GM12878 (cell line): ENCODE measurements around the gene YEATS4. TPM values are rescaled to one million over a fixed set of nuclear protein-coding genes. Genes with fewer than 3 reads are reported as not detected.

Experiments used
- ATAC-seq: fragments of 200-7000 bp; cut with Tn5 transposase; 3 replicates; pipeline ENCODE4 v1.9.1; 2020; ENCODE audit warnings: mild to moderate bottlenecking, moderate library complexity
- BruUV-seq: library from RNA; stranded (reverse); fragments of 400-500 nt; replicated peaks from 2 replicates; lab custom pipeline; 2021; lab: Mats Ljungman, UMichigan
- CTCF ChIA-PET: fragments of 300-600 bp; sonication (Branson Sonifier 250); formaldehyde crosslinking; extraction: SDS; loops from one replicate; lab custom pipeline; 2021; ENCODE audit warnings: inconsistent platforms; lab: Yijun Ruan, JAX
- POLR2A ChIA-PET: fragments of 350-600 bp; formaldehyde crosslinking; extraction: SDS; loops from one replicate; lab custom pipeline; 2021; ENCODE audit warnings: inconsistent platforms; lab: Charles Lee
- RAD21 ChIA-PET: fragments of 300-600 bp; sonication (Branson Sonifier 250); formaldehyde crosslinking; loops from one replicate; lab custom pipeline; 2023; ENCODE audit warnings: antibody characterized with exemption; ENCODE audit not compliant: unreplicated experiment; lab: Charles Lee
- SMC1A ChIA-PET: fragments of 300-600 bp; sonication (Branson Sonifier 250); formaldehyde crosslinking; loops from one replicate; lab custom pipeline; 2023; ENCODE audit not compliant: unreplicated experiment, uncharacterized antibody; lab: Charles Lee
- DNase-seq: peaks from one replicate; pipeline ENCODE4 v3.0.0-alpha.2; 2011; ENCODE audit warnings: low read depth, low spot score
- FAIRE-seq: peaks from 3 replicates; lab custom pipeline; 2011; peaks lifted over from hg19 to GRCh38; lab: Jason Lieb, UNC
- H2AFZ ChIP-seq: 2 replicates; pipeline ENCODE4 v1.6.0; 2011; ENCODE audit warnings: low read depth, low read length, control low read depth; ENCODE audit not compliant: control insufficient read depth
- H3K27ac ChIP-seq: 2 replicates; pipeline ENCODE4 v1.5.1; 2011; ENCODE audit warnings: control low read depth; ENCODE audit not compliant: control insufficient read depth, insufficient read depth
- H3K27me3 ChIP-seq, 2 experiments: replicated peaks in 1 of 2; 2 replicates each; pipeline versions ENCODE4 v1.6.0 to v1.6.1; 2011; ENCODE audit warnings: low read length in 1 of 2; ENCODE audit not compliant: control insufficient read depth in 2 of 2, insufficient read depth in 2 of 2
- H3K36me3 ChIP-seq, 2 experiments: 2 replicates each; pipeline ENCODE4 v1.5.1; 2011; ENCODE audit warnings: low read length in 1 of 2; ENCODE audit not compliant: control insufficient read depth in 2 of 2, insufficient read depth in 2 of 2
- H3K4me1 ChIP-seq: 2 replicates; pipeline ENCODE4 v1.6.1; 2011; ENCODE audit warnings: mild to moderate bottlenecking, low read length, moderate library complexity, mixed read lengths; ENCODE audit not compliant: control insufficient read depth, insufficient read depth
- H3K4me2 ChIP-seq: 2 replicates; pipeline ENCODE4 v1.6.0; 2011; ENCODE audit warnings: control low read depth; ENCODE audit not compliant: control insufficient read depth, insufficient read depth
- H3K4me3 ChIP-seq: fragments of 200-600 bp; sonication (generic); 2 replicates; pipeline ENCODE4 v1.5.1; 2016
- H3K79me2 ChIP-seq: 2 replicates; pipeline ENCODE4 v1.6.0; 2011; ENCODE audit warnings: low read length; ENCODE audit not compliant: control insufficient read depth, insufficient read depth
- H3K9ac ChIP-seq: 2 replicates; pipeline ENCODE4 v1.8.0; 2011; ENCODE audit warnings: low read length, control low read depth, mixed read lengths; ENCODE audit not compliant: control insufficient read depth, insufficient read depth
- H3K9me3 ChIP-seq: replicated peaks from 3 replicates; pipeline ENCODE4 v1.5.1; 2011; ENCODE audit warnings: mild to moderate bottlenecking, low read length; ENCODE audit not compliant: control insufficient read depth, insufficient read depth
- H4K20me1 ChIP-seq: 2 replicates; pipeline ENCODE4 v1.6.0; 2011; ENCODE audit not compliant: control insufficient read depth, insufficient read depth
- ELK1 ChIP-seq: IDR thresholded peaks from 2 replicates; pipeline ENCODE4 v1.6.1; 2012; ENCODE audit warnings: low read depth, low read length, improper control_type of control experiment
- GABPA ChIP-seq: IDR thresholded peaks from 2 replicates; pipeline ENCODE4 v1.6.1; 2014; ENCODE audit warnings: antibody characterized with exemption, low read depth, mild to moderate bottlenecking, inconsistent platforms
- IRF5 ChIP-seq: fragments of 450-650 bp; IDR thresholded peaks from 2 replicates; pipeline ENCODE4 v1.6.1; 2017; ENCODE audit warnings: borderline replicate concordance
- MYB ChIP-seq: fragments of 150-350 bp; IDR thresholded peaks from 2 replicates; pipeline ENCODE4 v1.6.1; 2014; ENCODE audit warnings: mild to moderate bottlenecking, low read depth, low read length, borderline replicate concordance
- SMARCA5 ChIP-seq: fragments of 450-650 bp; IDR thresholded peaks from 2 replicates; pipeline ENCODE4 v1.6.1; 2017; ENCODE audit warnings: mild to moderate bottlenecking
- WGBS: methylation state at CpG from one replicate; pipeline ENCODE4 v1.1.6; 2016; ENCODE audit warnings: low lambda C conversion rate; ENCODE audit not compliant: insufficient replicate concordance, insufficient coverage; ENCODE audit errors: missing lambda C conversion rate; 5-methylcytosine and 5-hydroxymethylcytosine counted together
- in situ Hi-C: fragments of 300-500 bp; cut with MboI; formaldehyde crosslinking; loops from 9 replicates; pipeline ENCODE4 v1.14.3; 2018; ENCODE audit warnings: mixed read lengths
- intact Hi-C: fragments of 100-400 bp; cut with micrococcal nuclease; formaldehyde crosslinking; loops from one replicate; pipeline ENCODE4 v1.14.2; 2022; ENCODE audit not compliant: unreplicated experiment
- polyA plus RNA-seq, 11 experiments: library from polyadenylated mRNA; depleted of rRNA in 4 of 11; unstranded in 6 of 11; stranded (reverse) in 5 of 11; fragments of >200 nt; fragmentation: Nextera tagmentation in 4 of 11; fragmentation: Illumina TruSeq in 1 of 11; extraction: Ambion mirVana in 4 of 11; extraction: Trizol in 1 of 11; gene quantifications; 1 replicate in 1 of 11; 2 replicates in 10 of 11; pipeline versions ENCODE4 v1.2.1 to v1.2.3, GENCODE V29; 2011 to 2016; ENCODE audit warnings: inconsistent platforms in 2 of 11, missing spikeins in 2 of 11, low read depth in 1 of 11
- total RNA-seq, 4 experiments: library from RNA; depleted of rRNA in 3 of 4; stranded (reverse); fragments of >200 nt in 3 of 4; fragmentation: Illumina TruSeq in 1 of 4; extraction: Trizol in 1 of 4; gene quantifications; 2 replicates each; pipeline versions ENCODE4 v1.2.1 to v1.2.3, GENCODE V29; 2013 to 2021

YEATS4 gene
- total and polyA plus RNA-seq, 10 of the 15 experiments (the other 5 are each of a cell fraction or from before 2014, with no cell fraction given) = 23.8 to 45.4 (median 36.8) TPM

- no peak overlapping the region for H3K4me2 ChIP-seq
- ATAC-seq (no peak), DNase-seq (no peak), FAIRE-seq (no peak)
- ChIA-PET RAD21 (interaction anchor here (0.9 to 9.5 kb wide), 2 partner anchors 11 to 186 kb away, joined by 3 to 61 read pairs; no protein-coding TSS in a partner anchor), POLR2A (interaction anchor here (1.0 kb wide), 1 partner anchor 195 kb away, joined by 3 read pairs; no protein-coding TSS in a partner anchor), CTCF (interaction anchor here (0.5 to 12.1 kb wide), 7 partner anchors 9 to 255 kb away, joined by 3 to 129 read pairs (median 4); no protein-coding TSS in a partner anchor), SMC1A (interaction anchor here (1.0 to 3.2 kb wide), 7 partner anchors 10 to 259 kb away, joined by 4 to 32 read pairs (median 8); no protein-coding TSS in a partner anchor)
- H3K4me3 ChIP-seq = no peak overlapping the region
- no peak overlapping the region for H2AFZ ChIP-seq
- H3K27me3 ChIP-seq = no peaks in the 10 kb centered on the region
- in situ Hi-C loops = loop anchor here (10.0 kb wide), 1 partner anchor 190 kb away; no protein-coding TSS in a partner anchor
- no peaks in the 10 kb centered on the region for H4K20me1 ChIP-seq
- no peaks in the 10 kb centered on the region for H3K4me1 ChIP-seq
- WGBS = 95% methylated on average over 3 of the region's 3 CpGs
- no peak overlapping the region for H3K27ac ChIP-seq
- no peak overlapping the region for H3K9ac ChIP-seq
- no peak for TF ChIP-seq MYB
- TF ChIP-seq IRF5 = no peak
- TF ChIP-seq SMARCA5 = no peak
- TF ChIP-seq GABPA = no peak
- no peak for TF ChIP-seq ELK1
- no TSS peak for BruUV-seq
- intact Hi-C loops = no loop called here
- H3K36me3 ChIP-seq = peaks cover 0 to 4% of the 10 kb centered on the region in 2 experiments; a peak in 2 of 4 replicates
- H3K9me3 ChIP-seq = no peaks in the 10 kb centered on the region
- no peaks in the 10 kb centered on the region; the same call in 1 of the 2 replicates for H3K79me2 ChIP-seq
Measured at GRCh38 chr12:69385038-69385437, 25.5 kb downstream of the YEATS4 start.
